SU-DHL-6 (cell line): ENCODE data around the gene SLC19A1.

Experiments
- EZH2phosphoT487 ChIP-seq: fragments of 200-600 bp; sonication (generic), shearing (Covaris generic); conservative IDR thresholded peaks from 2 replicates; pipeline ENCODE4 v1.6.1; 2018; ENCODE audit warnings: mild to moderate bottlenecking, antibody characterized with exemption, low read length, moderate library complexity, mixed read lengths
- TF ChIP-seq, protein P1 (sequence below): fragments of 200-600 bp; sonication (generic); IDR thresholded peaks from one replicate; pipeline ENCODE4 v1.5.1; 2017; ENCODE audit warnings: antibody characterized with exemption, mild to moderate bottlenecking, low read length, moderate library complexity; ENCODE audit not compliant: insufficient read depth, poor library complexity, severe bottlenecking

DNA sequence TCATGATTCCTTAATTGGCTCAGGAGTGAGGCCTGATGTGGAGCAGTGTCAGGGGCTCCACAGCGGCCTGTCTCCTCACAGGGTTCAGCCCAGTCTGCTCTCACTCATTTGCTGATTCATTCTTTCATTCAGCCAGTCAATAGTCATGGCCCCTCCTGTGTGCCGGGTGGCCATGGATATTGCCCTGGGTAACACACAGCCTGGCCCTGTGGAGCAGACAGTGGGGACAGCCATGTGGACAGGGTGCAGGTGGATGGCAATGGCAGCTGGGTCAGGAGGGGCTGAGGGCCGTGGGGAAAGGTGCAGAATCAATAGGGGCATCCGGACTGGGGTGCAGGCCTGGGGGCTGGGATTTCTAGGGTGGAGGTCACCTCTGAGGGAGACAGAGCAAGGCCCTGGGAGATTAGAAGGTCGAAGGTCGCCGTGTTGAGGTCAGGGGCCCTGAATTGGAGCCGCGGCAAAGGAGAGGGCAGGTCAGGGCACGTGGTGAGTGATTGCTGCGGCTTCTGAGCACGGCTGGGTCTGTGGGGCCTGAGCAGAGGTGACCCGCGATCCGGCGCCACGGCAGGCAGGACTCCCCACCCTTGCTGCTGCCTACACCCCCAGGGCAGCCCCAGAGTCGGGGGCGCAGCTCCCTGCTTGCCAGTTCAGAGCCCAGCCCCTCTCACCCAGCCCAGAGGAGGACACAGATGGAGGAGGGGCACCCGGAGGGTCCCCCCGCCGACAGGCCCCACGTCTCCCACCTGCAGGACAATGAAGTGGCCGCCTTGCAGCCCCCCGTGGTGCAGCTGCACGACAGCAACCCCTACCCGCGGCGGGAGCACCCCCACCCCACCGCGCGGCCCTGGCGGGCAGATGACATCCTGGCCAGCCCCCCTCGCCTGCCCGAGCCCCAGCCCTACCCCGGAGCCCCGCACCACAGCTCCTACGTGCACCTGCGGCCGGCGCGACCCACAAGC is 33.4 kb downstream of the SLC19A1 start:
- TF ChIP-seq, protein P1, sequence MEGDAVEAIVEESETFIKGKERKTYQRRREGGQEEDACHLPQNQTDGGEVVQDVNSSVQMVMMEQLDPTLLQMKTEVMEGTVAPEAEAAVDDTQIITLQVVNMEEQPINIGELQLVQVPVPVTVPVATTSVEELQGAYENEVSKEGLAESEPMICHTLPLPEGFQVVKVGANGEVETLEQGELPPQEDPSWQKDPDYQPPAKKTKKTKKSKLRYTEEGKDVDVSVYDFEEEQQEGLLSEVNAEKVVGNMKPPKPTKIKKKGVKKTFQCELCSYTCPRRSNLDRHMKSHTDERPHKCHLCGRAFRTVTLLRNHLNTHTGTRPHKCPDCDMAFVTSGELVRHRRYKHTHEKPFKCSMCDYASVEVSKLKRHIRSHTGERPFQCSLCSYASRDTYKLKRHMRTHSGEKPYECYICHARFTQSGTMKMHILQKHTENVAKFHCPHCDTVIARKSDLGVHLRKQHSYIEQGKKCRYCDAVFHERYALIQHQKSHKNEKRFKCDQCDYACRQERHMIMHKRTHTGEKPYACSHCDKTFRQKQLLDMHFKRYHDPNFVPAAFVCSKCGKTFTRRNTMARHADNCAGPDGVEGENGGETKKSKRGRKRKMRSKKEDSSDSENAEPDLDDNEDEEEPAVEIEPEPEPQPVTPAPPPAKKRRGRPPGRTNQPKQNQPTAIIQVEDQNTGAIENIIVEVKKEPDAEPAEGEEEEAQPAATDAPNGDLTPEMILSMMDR: no peak
- TF ChIP-seq EZH2phosphoT487: no peak
